Glutamatergic neuron (in vitro differentiated cells): ENCODE results near the gene SPAG17. TPM values are rescaled to one million over a fixed set of nuclear protein-coding genes. Genes with fewer than 3 reads are reported as not detected.

Experiments
- DNase-seq: peaks from one replicate; pipeline ENCODE4 v3.0.0; 2022
- H3K27ac Mint-ChIP-seq: one replicate; pipeline ENCODE4 v1.8.0; 2020; ENCODE audit warnings: mild to moderate bottlenecking, mixed read lengths, inconsistent platforms; ENCODE audit not compliant: unreplicated experiment
- H3K27me3 Mint-ChIP-seq: one replicate; pipeline ENCODE4 v1.8.0; 2020; ENCODE audit warnings: mild to moderate bottlenecking, moderate library complexity, mixed read lengths, inconsistent platforms; ENCODE audit not compliant: unreplicated experiment
- H3K36me3 Mint-ChIP-seq: one replicate; pipeline ENCODE4 v1.8.0; 2020; ENCODE audit warnings: mild to moderate bottlenecking, mixed read lengths, inconsistent platforms; ENCODE audit not compliant: unreplicated experiment
- H3K4me1 Mint-ChIP-seq: one replicate; pipeline ENCODE4 v1.8.0; 2020; ENCODE audit warnings: mild to moderate bottlenecking, low read depth, mixed read lengths, inconsistent platforms; ENCODE audit not compliant: unreplicated experiment
- H3K4me3 Mint-ChIP-seq: one replicate; pipeline ENCODE4 v1.8.0; 2020; ENCODE audit warnings: mild to moderate bottlenecking, mixed read lengths, inconsistent platforms; ENCODE audit not compliant: unreplicated experiment
- H3K9me3 Mint-ChIP-seq: one replicate; pipeline ENCODE4 v1.8.0; 2020; ENCODE audit warnings: mild to moderate bottlenecking, moderate library complexity, mixed read lengths, inconsistent platforms; ENCODE audit not compliant: unreplicated experiment
- total RNA-seq: library from RNA; stranded (reverse); fragmentation: NEBNext Ultra II Directional; extraction: Animal tissue kit (Norgen Biotek cat#: 25700); gene quantifications from one replicate; pipeline ENCODE4 v1.2.1, GENCODE V29; 2021; ENCODE audit not compliant: unreplicated experiment
- TF ChIP-seq, protein P1 (sequence below): fragments of 200-600 bp; sonication (generic); IDR thresholded peaks from one replicate; pipeline ENCODE4 v1.5.0; 2021; ENCODE audit not compliant: partially characterized antibody, unreplicated experiment

SPAG17 gene
- total RNA-seq, 1 donor from 2014 or later, result not detected

DNA sequence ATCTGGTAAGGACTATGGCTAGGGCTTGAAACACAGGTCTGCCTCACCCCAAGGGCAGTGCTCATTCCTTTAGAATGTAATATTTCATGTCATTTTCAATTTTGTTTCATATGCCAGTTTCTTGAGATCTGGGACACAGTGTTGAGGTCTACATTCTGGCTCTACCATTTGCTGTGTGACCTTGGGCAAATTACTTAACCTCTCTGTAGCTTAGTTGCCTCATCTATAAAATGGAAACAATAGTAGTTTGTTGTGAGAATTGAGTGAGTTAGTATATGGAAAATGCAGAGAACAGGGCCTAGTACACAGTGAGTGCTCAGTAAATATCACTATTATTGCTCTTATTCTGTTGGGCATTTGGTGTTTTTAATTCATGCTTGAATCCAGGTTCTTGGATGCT is 171.1 kb downstream of the SPAG17 start:
- no peak overlapping the region for H3K27ac Mint-ChIP-seq
- no peaks in the 10 kb centered on the region for H3K9me3 Mint-ChIP-seq
- DNase-seq, result no peak
- H3K27me3 Mint-ChIP-seq, result no peaks in the 10 kb centered on the region
- no peak overlapping the region for H3K4me3 Mint-ChIP-seq
- TF ChIP-seq, protein P1, sequence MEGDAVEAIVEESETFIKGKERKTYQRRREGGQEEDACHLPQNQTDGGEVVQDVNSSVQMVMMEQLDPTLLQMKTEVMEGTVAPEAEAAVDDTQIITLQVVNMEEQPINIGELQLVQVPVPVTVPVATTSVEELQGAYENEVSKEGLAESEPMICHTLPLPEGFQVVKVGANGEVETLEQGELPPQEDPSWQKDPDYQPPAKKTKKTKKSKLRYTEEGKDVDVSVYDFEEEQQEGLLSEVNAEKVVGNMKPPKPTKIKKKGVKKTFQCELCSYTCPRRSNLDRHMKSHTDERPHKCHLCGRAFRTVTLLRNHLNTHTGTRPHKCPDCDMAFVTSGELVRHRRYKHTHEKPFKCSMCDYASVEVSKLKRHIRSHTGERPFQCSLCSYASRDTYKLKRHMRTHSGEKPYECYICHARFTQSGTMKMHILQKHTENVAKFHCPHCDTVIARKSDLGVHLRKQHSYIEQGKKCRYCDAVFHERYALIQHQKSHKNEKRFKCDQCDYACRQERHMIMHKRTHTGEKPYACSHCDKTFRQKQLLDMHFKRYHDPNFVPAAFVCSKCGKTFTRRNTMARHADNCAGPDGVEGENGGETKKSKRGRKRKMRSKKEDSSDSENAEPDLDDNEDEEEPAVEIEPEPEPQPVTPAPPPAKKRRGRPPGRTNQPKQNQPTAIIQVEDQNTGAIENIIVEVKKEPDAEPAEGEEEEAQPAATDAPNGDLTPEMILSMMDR, result no peak
- H3K4me1 Mint-ChIP-seq, result no peaks in the 10 kb centered on the region
- H3K36me3 Mint-ChIP-seq, result no peaks in the 10 kb centered on the region

DNA sequence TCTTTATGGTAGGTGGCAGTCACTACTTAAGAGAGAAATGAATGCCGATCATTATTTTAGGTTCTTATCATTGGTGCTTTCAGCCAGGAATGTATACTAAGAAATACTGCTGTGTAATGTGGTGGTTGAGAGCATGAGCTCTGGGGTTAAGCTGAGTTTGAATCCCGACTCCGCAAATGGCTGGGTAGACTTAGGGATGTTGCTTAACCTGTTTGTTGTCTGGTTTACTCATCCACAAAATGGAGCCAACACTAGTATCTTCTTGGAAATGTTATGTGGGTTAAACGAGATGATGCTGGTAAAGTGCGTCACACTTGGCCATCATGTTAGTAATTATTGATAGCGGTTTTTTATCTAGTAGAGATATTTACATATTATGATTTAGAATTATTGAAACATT is 171.7 kb downstream of the SPAG17 start:
- Mint-ChIP-seq H3K9me3 (no peaks in the 10 kb centered on the region), H3K4me1 (no peaks in the 10 kb centered on the region), H3K27me3 (no peaks in the 10 kb centered on the region), H3K36me3 (no peaks in the 10 kb centered on the region), H3K4me3 (no peak overlapping the region), H3K27ac (no peak overlapping the region)
- TF ChIP-seq, protein P1, result no peak
- no peak for DNase-seq

DNA sequence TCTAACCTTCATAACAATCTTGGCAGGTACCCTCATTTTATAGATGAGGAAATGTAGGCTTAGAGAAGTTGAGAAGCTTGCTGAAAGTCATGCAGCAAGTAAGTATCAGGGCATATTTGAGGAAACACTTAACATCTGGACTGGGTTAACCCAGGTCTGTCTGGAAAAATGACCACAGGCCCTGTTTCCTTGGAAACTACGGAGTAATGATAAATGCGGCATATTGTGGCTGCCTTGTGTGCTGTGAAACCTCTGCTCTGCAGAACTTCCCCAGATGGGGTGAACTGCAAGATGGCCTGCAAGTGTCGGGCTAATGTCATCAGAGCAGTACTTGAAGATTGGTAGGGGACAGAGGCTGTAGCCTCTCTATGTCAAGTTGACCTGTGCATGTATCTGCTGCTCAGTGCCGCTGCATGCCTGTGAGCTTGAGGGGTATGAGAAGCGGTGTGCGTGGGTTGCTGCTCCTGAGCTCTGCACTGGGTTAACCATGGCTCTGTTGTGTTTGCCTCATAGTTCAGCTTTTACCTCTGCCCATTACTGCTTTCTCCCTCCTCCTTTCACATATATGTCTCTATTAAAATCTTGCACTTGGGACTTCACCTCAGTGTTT is 172.4 kb downstream of the SPAG17 start:
- TF ChIP-seq, protein P1, result no peak
- H3K27me3 Mint-ChIP-seq, result no peaks in the 10 kb centered on the region

DNA sequence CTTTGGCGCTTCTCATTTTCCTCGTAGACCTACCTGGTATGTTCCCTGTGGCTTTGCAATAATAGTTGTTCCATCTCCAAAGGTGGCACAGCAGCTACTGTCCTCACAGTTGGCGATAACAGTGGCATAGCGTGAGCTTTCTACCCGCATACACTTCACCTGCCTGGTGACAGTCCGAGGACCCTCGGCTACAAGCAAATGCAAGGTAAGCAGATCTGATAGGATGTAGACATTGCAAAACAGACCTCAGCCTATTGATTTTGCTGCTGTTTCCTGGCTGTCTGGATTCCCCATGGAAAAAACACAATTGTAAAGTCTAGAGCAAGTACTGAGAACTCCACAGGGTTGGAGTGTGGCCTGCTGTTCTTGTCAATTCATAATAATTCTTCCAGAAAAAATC is 177.0 kb downstream of the SPAG17 start:
- peaks cover 1% of the 10 kb centered on the region for H3K9me3 Mint-ChIP-seq
- DNase-seq, result no peak
- no peak overlapping the region for H3K27ac Mint-ChIP-seq
- H3K4me1 Mint-ChIP-seq, result no peaks in the 10 kb centered on the region
- H3K4me3 Mint-ChIP-seq, result no peak overlapping the region
- peaks cover 2% of the 10 kb centered on the region for H3K27me3 Mint-ChIP-seq
- TF ChIP-seq, protein P1, result no peak
- no peaks in the 10 kb centered on the region for H3K36me3 Mint-ChIP-seq

More for the DNA sequence above, 172.4 kb downstream of the SPAG17 start:
- no peaks in the 10 kb centered on the region for H3K36me3 Mint-ChIP-seq
- H3K4me3 Mint-ChIP-seq, result no peak overlapping the region
- no peak for DNase-seq
- H3K27ac Mint-ChIP-seq, result no peak overlapping the region
- H3K9me3 Mint-ChIP-seq, result no peaks in the 10 kb centered on the region
- H3K4me1 Mint-ChIP-seq, result no peaks in the 10 kb centered on the region

DNA sequence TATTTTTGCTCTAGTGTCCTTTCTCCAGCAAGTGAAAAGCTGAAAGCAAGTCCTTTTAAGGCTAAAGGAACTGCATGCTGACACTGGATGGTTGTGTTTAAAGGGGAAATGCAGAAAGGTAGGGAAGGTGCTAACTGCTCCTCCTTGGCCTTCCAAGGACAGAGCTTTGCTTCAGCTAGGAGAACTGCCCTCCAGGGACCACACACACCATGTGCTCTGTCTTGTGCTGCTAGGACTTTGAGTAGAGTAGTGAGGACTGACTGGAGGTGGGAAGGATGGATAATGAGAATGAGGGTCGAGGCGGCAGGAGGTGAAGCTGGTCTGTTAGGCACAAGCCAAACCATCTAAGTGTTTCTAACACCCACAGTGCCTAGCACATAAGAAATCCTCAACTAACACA is 177.6 kb downstream of the SPAG17 start:
- Mint-ChIP-seq H3K9me3 (peaks cover 2% of the 10 kb centered on the region), H3K27me3 (peaks cover 2% of the 10 kb centered on the region), H3K4me1 (no peaks in the 10 kb centered on the region), H3K4me3 (no peak overlapping the region), H3K27ac (no peak overlapping the region), H3K36me3 (no peaks in the 10 kb centered on the region)
- no peak for DNase-seq
- TF ChIP-seq, protein P1, result no peak
